ENCODE measurements around the gene OMA1.
"Not testable (repeated sequence)": the region's sequence is repeated elsewhere in the genome, so short reads cannot be mapped to it uniquely, and the experiment has no call there.

Gene OMA1

GRCh38 chr1:58573705-58574591 is 27.4 kb upstream of the OMA1 start:
- no peak for DNase-seq

- DNase-seq, result no peak
These were observed 26.6 kb upstream of the OMA1 start for GRCh38 chr1:58573138-58573537.

GRCh38 chr1:58572690-58573089 is 26.2 kb upstream of the OMA1 start:
- no peak for DNase-seq

GRCh38 chr1:58571616-58572015 is 25.1 kb upstream of the OMA1 start:
- DNase-seq, result no peak

- no peak for DNase-seq
These were observed 24.3 kb upstream of the OMA1 start for GRCh38 chr1:58570817-58571216.

- no peak for DNase-seq
These were observed 23.6 kb upstream of the OMA1 start for GRCh38 chr1:58570094-58570493.

- no peak for DNase-seq
These were observed 22.4 kb upstream of the OMA1 start for GRCh38 chr1:58568911-58569310.

- DNase-seq, result no peak
These were observed 21.8 kb upstream of the OMA1 start for GRCh38 chr1:58568271-58568860.

- DNase-seq, result no peak
These were observed 19.8 kb upstream of the OMA1 start for GRCh38 chr1:58566339-58566738.

GRCh38 chr1:58563715-58564114 is 17.2 kb upstream of the OMA1 start:
- not testable (repeated sequence) for DNase-seq

- no peak for DNase-seq
These were observed 15.1 kb upstream of the OMA1 start for GRCh38 chr1:58561633-58562032.

GRCh38 chr1:58555393-58555792 is 8.9 kb upstream of the OMA1 start:
- no peak for DNase-seq

- no peak for DNase-seq
These were observed 4.9 kb upstream of the OMA1 start for GRCh38 chr1:58551186-58552140.

GRCh38 chr1:58549291-58549690 is 2.8 kb upstream of the OMA1 start:
- not testable (repeated sequence) for DNase-seq

- no peak for DNase-seq
These were observed 1.8 kb upstream of the OMA1 start for GRCh38 chr1:58548371-58548770.

- no peak for DNase-seq
These were observed 671 bp downstream of the OMA1 start for GRCh38 chr1:58545591-58546519.

GRCh38 chr1:58543260-58543659 is 3.3 kb downstream of the OMA1 start:
- no peak for DNase-seq

- DNase-seq, result no peak
These were observed 7.0 kb downstream of the OMA1 start for GRCh38 chr1:58539553-58539952.

GRCh38 chr1:58538821-58539220 is 7.7 kb downstream of the OMA1 start:
- DNase-seq, result no peak

GRCh38 chr1:58531842-58532241 is 14.7 kb downstream of the OMA1 start:
- DNase-seq, result not testable (repeated sequence)

- DNase-seq, result no peak
These were observed 17.2 kb downstream of the OMA1 start for GRCh38 chr1:58529284-58529683.

GRCh38 chr1:58528518-58528917 is 18.0 kb downstream of the OMA1 start:
- no peak for DNase-seq

All from NCI-H748 treated with DMSO at 0.1 percent for 48 hours (cell line).